ENCODE measurements around the gene RD3L.

Gene RD3L

DNA sequence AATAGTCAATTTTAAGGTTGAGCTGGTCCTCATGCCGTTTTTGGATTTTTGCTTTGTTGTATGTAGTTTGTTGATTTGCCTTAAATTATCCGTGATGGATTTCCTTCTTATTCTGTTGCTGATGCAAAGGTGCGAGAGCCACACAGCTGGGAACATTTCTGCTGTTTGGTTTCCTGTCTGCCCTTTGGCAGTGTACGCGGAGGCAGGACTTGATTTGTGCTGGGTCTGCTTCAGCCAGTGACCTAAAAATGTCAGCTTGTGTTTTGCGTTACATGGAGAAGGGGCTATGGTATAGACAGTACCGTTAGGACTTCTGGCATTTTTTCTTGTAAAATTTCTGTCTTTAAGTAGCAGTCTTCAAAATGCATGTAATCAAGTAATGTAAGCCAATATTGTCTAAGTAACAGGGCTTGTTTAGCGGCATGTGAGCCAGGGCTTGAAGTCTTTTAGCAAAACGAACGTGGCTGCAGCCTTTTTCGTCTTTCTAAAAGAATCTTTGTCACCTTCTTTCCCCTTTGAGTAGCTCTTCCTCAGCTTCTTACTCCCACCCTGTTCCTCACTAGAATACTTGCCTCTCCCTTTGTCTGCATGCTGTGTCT lies 18.2 kb upstream of the RD3L start:
- ATAC-seq: 0 out of 3 replicates have a peak, but pooled peaks have one; percentile 27
- TF ChIP-seq, protein P1, sequence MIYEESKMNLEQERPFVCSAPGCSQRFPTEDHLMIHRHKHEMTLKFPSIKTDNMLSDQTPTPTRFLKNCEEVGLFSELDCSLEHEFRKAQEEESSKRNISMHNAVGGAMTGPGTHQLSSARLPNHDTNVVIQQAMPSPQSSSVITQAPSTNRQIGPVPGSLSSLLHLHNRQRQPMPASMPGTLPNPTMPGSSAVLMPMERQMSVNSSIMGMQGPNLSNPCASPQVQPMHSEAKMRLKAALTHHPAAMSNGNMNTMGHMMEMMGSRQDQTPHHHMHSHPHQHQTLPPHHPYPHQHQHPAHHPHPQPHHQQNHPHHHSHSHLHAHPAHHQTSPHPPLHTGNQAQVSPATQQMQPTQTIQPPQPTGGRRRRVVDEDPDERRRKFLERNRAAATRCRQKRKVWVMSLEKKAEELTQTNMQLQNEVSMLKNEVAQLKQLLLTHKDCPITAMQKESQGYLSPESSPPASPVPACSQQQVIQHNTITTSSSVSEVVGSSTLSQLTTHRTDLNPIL (CRISPR knock-in tag; IDR thresholded peaks at IDR 0.05; ENCODE audit: low read depth): no peak
- TF ChIP-seq PATZ1 (CRISPR knock-in tag; IDR thresholded peaks at IDR 0.05; ENCODE audit: borderline replicate concordance): no peak
- TF ChIP-seq TOX (CRISPR knock-in tag; IDR thresholded peaks at IDR 0.05; ENCODE audit: borderline replicate concordance): no peak
- TF ChIP-seq, protein P2, sequence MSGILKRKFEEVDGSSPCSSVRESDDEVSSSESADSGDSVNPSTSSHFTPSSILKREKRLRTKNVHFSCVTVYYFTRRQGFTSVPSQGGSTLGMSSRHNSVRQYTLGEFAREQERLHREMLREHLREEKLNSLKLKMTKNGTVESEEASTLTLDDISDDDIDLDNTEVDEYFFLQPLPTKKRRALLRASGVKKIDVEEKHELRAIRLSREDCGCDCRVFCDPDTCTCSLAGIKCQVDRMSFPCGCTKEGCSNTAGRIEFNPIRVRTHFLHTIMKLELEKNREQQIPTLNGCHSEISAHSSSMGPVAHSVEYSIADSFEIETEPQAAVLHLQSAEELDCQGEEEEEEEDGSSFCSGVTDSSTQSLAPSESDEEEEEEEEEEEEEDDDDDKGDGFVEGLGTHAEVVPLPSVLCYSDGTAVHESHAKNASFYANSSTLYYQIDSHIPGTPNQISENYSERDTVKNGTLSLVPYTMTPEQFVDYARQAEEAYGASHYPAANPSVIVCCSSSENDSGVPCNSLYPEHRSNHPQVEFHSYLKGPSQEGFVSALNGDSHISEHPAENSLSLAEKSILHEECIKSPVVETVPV (CRISPR knock-in tag; IDR thresholded peaks at IDR 0.05): no peak
- TF ChIP-seq ARNTL (CRISPR knock-in tag; IDR thresholded peaks at IDR 0.05; ENCODE audit: borderline replicate concordance, low read depth): no peak
- TF ChIP-seq ESRRG (CRISPR knock-in tag; IDR thresholded peaks at IDR 0.05): no peak
- no peak for TF ChIP-seq OSR1 (CRISPR knock-in tag; IDR thresholded peaks at IDR 0.05)
- TF ChIP-seq PPARA (CRISPR knock-in tag; IDR thresholded peaks at IDR 0.05; ENCODE audit: borderline replicate concordance): no peak
- TF ChIP-seq GLIS3 (CRISPR knock-in tag; IDR thresholded peaks at IDR 0.05): no peak
- TF ChIP-seq ZNF8 (CRISPR knock-in tag; IDR thresholded peaks at IDR 0.05): no peak

- ATAC-seq: no peak
- TF ChIP-seq ZC3H10 (CRISPR knock-in tag; IDR thresholded peaks at IDR 0.05) (no peak), OSR1 (CRISPR knock-in tag; IDR thresholded peaks at IDR 0.05) (no peak), TOX (CRISPR knock-in tag; IDR thresholded peaks at IDR 0.05; ENCODE audit: borderline replicate concordance) (no peak), ARNTL (CRISPR knock-in tag; IDR thresholded peaks at IDR 0.05; ENCODE audit: borderline replicate concordance, low read depth) (no peak), SNAI2 (CRISPR knock-in tag; IDR thresholded peaks at IDR 0.05) (no peak), ZNF70 (CRISPR knock-in tag; IDR thresholded peaks at IDR 0.05) (no peak), ZNF565 (CRISPR knock-in tag; conservative IDR thresholded peaks at IDR 0.05; ENCODE audit: low read depth) (no peak), ISL1 (CRISPR knock-in tag; IDR thresholded peaks at IDR 0.05) (no peak), RARB (CRISPR knock-in tag; IDR thresholded peaks at IDR 0.05) (no peak), BACH2 (CRISPR knock-in tag; IDR thresholded peaks at IDR 0.05; ENCODE audit: borderline replicate concordance) (no peak)
- TF ChIP-seq, protein P3, sequence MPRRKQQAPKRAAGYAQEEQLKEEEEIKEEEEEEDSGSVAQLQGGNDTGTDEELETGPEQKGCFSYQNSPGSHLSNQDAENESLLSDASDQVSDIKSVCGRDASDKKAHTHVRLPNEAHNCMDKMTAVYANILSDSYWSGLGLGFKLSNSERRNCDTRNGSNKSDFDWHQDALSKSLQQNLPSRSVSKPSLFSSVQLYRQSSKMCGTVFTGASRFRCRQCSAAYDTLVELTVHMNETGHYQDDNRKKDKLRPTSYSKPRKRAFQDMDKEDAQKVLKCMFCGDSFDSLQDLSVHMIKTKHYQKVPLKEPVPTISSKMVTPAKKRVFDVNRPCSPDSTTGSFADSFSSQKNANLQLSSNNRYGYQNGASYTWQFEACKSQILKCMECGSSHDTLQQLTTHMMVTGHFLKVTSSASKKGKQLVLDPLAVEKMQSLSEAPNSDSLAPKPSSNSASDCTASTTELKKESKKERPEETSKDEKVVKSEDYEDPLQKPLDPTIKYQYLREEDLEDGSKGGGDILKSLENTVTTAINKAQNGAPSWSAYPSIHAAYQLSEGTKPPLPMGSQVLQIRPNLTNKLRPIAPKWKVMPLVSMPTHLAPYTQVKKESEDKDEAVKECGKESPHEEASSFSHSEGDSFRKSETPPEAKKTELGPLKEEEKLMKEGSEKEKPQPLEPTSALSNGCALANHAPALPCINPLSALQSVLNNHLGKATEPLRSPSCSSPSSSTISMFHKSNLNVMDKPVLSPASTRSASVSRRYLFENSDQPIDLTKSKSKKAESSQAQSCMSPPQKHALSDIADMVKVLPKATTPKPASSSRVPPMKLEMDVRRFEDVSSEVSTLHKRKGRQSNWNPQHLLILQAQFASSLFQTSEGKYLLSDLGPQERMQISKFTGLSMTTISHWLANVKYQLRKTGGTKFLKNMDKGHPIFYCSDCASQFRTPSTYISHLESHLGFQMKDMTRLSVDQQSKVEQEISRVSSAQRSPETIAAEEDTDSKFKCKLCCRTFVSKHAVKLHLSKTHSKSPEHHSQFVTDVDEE (CRISPR knock-in tag; IDR thresholded peaks at IDR 0.05): no peak
- TF ChIP-seq, protein P2 (CRISPR knock-in tag; IDR thresholded peaks at IDR 0.05): no peak
- TF ChIP-seq, protein P1 (CRISPR knock-in tag; IDR thresholded peaks at IDR 0.05; ENCODE audit: low read depth): no peak
Observed at GRCh38 chr14:103949131-103949790, 6.9 kb upstream of the RD3L start.

Data from SK-N-SH treated with all-trans-retinoic acid at 6 μM for 48 hours (cell line).